T-helper 17 cell (primary cell): ENCODE data around the gene NYNRIN. TPM values are rescaled to one million over a fixed set of nuclear protein-coding genes. Genes with fewer than 3 reads are reported as not detected.
"Not testable (repeated sequence)": the region's sequence is repeated elsewhere in the genome, so short reads cannot be mapped to it uniquely, and the experiment has no call there.

ENCODE experiments used
- ATAC-seq: fragments of 150-1000 bp; cut with Tn5 transposase; 2 replicates; pipeline ENCODE4 v1.10.0; 2021; ENCODE audit warnings: mild to moderate bottlenecking, moderate library complexity
- DNase-seq, 3 donors: peaks; one replicate each; pipeline versions ENCODE4 v3.0.0 to v3.0.0-alpha.2; 2020 to 2021
- H3K9me3 ChIP-seq: one replicate; pipeline ENCODE4 v1.7.0; 2013; ENCODE audit warnings: low read length, mild to moderate bottlenecking; ENCODE audit not compliant: control insufficient read depth, poor library complexity, severe bottlenecking
- H3K27ac Mint-ChIP-seq: one replicate; pipeline ENCODE4 v1.8.0; 2022; ENCODE audit warnings: mild to moderate bottlenecking, moderate library complexity, mixed read lengths
- H3K27me3 Mint-ChIP-seq: one replicate; pipeline ENCODE4 v1.8.0; 2022; ENCODE audit warnings: mixed read lengths
- H3K36me3 Mint-ChIP-seq: one replicate; pipeline ENCODE4 v1.8.0; 2022; ENCODE audit warnings: low read depth, mixed read lengths
- H3K4me1 Mint-ChIP-seq: one replicate; pipeline ENCODE4 v1.8.0; 2022; ENCODE audit warnings: mild to moderate bottlenecking, mixed read lengths
- H3K4me3 Mint-ChIP-seq: one replicate; pipeline ENCODE4 v1.8.0; 2022; ENCODE audit warnings: mild to moderate bottlenecking, moderate library complexity, mixed read lengths
- total RNA-seq, 4 donors: library from RNA in 2 of 4; stranded (reverse) in 2 of 4; gene quantifications; one replicate each; pipeline ENCODE4 v1.2.3 and lab custom pipeline; 2022 to 2026

NYNRIN gene
- total RNA-seq, 2 donors from 2014 or later: 0.22 TPM; not detected in 1

DNA sequence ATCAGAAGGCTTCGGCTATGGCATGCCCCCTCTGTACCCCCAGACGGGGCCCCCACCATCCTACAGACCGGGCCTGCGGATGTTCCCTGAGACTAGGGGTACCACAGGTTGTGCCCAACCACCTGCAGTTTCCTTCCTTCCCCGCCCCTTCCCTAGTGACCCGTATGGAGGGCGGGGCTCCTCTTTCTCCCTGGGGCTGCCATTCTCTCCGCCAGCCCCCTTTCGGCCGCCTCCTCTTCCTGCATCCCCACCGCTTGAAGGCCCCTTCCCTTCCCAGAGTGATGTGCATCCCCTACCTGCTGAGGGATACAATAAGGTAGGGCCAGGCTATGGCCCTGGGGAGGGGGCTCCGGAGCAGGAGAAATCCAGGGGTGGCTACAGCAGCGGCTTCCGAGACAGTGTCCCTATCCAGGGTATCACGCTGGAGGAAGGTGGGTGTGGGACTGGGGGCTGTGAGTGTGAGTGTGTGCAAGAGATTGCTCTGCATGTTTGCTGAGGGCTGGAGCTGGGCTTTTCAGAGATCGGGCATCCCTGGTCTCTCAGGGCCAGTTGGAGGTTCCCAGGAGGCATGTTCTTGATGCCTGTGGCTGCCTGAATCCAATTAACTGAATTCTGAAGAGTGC is 22.2 kb upstream of the NYNRIN start:
- H3K27me3 Mint-ChIP-seq: peaks cover 37% of the 10 kb centered on the region
- H3K27ac Mint-ChIP-seq: no peak overlapping the region
- no peak for ATAC-seq
- H3K4me3 Mint-ChIP-seq: no peak overlapping the region
- no peaks in the 10 kb centered on the region for H3K4me1 Mint-ChIP-seq
- DNase-seq: no peak
- H3K9me3 ChIP-seq: no peaks in the 10 kb centered on the region
- H3K36me3 Mint-ChIP-seq: peaks cover 2% of the 10 kb centered on the region

DNA sequence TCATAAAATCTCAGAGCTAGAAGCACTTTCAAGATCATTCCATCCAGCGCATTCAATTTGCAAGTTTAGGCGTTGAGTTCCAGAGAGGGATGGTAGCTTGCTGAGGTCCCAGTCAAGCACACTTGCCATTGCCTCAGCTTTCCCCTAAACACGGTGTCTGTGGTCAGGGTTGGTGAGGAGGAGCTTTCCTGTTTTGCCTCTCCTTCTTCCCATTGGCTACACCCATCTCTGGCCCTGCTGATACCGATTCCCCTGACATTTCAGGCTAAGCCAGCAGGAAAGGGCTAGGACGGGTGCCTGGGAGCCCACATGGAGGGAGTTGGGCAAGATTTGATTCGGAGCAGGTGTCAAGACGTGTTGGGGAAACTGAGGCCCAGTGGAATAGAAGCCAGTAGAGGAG is 21.7 kb upstream of the NYNRIN start:
- peaks cover 38% of the 10 kb centered on the region for H3K27me3 Mint-ChIP-seq
- no peaks in the 10 kb centered on the region for H3K4me1 Mint-ChIP-seq

DNA sequence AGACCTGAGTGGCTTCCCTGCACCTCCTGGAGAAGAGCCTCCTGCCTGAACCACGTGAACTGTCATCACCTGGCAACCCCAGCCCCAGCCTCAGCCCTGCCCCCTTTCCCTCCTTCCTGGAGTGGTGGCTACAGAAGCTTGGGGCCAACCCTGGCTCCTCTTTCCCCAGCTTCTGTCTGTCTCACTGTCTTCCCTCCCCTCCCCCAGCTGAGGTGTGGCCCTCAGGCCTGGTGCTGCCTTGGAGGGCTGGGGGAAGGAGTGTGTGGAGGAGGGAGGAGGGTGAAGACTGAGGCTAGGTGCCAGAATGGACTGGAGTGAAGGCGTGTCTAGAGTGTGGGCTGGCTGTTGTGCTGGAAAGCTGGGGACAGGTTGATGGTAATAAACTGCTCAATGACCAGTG is 21.1 kb upstream of the NYNRIN start:
- ATAC-seq: no peak
- H3K36me3 Mint-ChIP-seq: peaks cover 2% of the 10 kb centered on the region
- H3K4me1 Mint-ChIP-seq: no peaks in the 10 kb centered on the region
- no peak for DNase-seq
- H3K9me3 ChIP-seq: no peaks in the 10 kb centered on the region
- peaks cover 33% of the 10 kb centered on the region for H3K27me3 Mint-ChIP-seq
- no peak overlapping the region for H3K27ac Mint-ChIP-seq
- no peak overlapping the region for H3K4me3 Mint-ChIP-seq

More for the DNA sequence above, 21.7 kb upstream of the NYNRIN start:
- DNase-seq: no peak
- Mint-ChIP-seq H3K27ac (no peak overlapping the region), H3K4me3 (no peak overlapping the region), H3K36me3 (peaks cover 2% of the 10 kb centered on the region)
- ATAC-seq: no peak
- no peaks in the 10 kb centered on the region for H3K9me3 ChIP-seq

DNA sequence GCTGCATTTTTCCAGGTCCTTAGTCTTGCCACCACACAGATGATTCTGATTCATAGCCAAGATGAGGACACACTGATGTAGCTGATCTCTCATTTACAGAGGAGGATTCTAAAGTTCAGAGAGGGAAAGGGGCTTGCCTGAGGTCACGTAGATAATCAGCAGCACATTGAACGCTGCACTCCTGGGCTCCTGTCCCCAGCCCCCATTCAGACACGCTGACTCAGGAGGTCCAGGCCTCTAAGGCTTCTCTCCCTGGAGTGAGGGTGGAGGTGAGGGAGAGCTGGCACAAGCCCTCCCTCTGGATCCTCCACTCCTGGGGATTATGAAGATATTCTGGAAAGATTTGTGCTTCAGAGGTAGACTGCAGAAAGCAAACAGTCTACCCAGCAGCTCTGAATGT is 20.5 kb upstream of the NYNRIN start:
- no peaks in the 10 kb centered on the region for H3K9me3 ChIP-seq
- H3K36me3 Mint-ChIP-seq: peaks cover 2% of the 10 kb centered on the region
- peaks cover 30% of the 10 kb centered on the region for H3K27me3 Mint-ChIP-seq
- no peak for ATAC-seq
- no peak overlapping the region for H3K4me3 Mint-ChIP-seq
- DNase-seq: no peak
- H3K27ac Mint-ChIP-seq: no peak overlapping the region
- no peaks in the 10 kb centered on the region for H3K4me1 Mint-ChIP-seq

DNA sequence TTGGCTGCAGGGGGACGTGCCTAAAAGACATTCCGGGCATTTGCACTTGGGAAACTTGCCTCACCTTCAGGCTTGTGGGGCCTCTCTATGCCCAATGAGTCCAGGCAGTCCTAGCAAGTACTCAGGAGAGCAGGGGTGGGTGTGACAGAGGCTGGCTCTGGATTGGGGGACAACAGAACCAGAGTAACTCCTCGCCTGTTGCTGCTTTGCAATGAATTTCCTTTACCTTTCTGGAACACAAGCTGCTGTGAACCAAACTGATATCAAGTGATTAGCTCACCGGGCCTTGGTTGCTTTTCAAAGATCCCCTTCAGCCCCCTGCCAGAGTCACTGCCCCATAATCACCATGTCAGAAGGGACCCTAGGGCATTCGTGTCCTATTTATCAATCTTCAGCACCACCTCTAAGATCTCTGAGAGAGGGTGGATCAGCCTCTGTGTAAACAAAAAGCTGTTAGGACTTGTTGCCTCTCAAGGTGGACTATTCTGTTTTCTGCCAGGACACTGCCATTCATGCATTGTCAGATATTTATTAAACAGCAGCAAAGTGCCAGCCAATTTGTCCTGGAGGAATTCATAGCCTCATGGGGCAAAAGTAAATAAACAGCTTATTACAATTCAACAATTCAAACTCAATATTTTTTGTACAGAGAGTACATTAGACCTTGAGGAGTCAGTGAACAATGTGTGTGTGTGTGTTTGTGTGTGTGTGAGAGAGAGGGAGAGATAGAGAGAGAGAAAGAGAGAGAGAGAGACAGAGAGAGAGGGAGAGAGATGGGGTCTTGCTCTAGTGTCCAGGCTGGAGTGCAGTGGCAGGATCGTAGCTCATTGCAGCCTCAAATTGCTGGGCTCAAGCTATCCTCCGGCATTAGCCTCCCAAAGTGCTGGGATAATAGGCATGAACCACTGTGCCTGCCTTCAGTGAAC is 19.6 kb upstream of the NYNRIN start:
- Mint-ChIP-seq H3K4me1 (peaks cover 2% of the 10 kb centered on the region), H3K27me3 (peaks cover 35% of the 10 kb centered on the region), H3K27ac (peak overlapping the region; percentile 79), H3K36me3 (peaks cover 6% of the 10 kb centered on the region), H3K4me3 (no peak overlapping the region)
- DNase-seq (no peak), ATAC-seq (no peak)
- no peaks in the 10 kb centered on the region for H3K9me3 ChIP-seq

DNA sequence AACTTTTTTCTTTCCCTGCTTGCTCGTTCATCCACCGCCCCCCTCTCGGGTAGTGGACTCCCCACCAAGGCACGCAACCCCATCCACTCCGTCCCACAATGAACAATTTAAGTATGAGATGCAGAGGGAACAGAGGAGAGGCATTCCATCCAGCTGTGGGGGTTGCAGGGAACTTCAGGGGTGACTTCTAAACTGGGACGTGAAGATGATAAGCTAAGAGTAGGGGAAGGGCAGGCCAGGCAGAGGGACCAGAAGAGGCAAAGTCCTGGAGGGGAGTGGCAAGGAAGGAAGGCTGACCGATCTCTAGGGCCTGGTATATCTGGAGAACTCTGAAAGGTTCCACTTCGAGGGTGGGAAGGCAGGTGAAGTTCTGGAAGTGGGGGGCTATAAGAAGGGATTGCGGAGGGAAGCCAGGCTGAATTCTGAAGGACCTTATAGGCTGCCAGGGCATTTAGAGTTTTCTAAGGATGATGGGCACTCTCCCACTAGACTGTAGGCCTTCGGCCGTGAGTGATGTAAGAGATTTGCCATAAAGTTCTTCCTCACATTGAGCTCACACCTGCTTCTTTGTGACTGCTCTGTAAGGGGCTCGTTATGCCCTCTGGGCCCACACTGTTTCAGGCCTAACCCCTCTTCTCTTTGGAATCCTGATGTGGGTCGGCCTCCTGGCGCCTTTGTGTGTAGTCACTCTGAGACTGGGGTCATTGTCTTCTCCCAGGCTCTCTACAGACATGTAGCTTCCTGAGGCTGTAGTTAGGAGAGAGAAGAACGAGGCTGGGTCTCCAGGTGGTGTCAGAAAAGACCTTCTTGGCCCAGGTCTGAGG is 18.7 kb upstream of the NYNRIN start:
- Mint-ChIP-seq H3K4me1 (peaks cover 2% of the 10 kb centered on the region), H3K27ac (peak overlapping the region; percentile 79), H3K4me3 (no peak overlapping the region), H3K36me3 (peaks cover 7% of the 10 kb centered on the region), H3K27me3 (peaks cover 35% of the 10 kb centered on the region)
- H3K9me3 ChIP-seq: no peaks in the 10 kb centered on the region
- no peak for DNase-seq
- no peak for ATAC-seq

DNA sequence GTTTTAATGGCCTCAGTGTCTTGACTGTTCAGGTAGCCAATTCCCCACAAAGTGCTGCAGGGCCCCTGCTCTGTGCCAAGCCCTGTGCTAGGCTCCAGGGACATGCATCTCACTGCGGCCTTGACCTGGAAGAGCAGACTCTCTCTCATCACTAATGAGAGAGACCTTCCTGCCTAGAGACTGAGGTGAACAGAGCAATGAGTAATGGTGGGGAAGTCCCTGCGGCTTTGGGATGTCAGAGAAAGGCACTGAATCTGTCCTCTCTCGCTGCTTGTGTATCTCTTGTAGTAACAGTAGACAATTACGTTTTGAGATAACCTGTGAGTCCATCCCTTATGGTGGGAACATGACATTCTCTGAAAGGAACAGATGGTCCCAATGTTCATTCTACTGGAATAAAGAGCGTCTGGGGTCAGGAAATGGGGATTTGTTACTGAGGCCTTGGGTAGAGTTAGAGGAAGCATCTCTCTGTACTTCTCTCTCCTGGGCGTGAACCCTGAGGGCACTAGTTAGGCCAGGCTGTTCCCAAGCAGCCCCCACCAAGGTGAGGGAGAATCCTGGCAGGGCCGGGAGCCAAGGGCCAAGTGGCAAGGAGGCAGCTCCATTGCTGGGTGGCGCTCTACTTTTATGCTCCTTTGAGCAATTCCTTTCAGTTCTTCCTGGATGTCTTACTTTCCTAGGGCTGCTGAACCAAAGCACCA is 17.3 kb upstream of the NYNRIN start:
- H3K4me1 Mint-ChIP-seq: peaks cover 2% of the 10 kb centered on the region
- no peak overlapping the region for H3K27ac Mint-ChIP-seq
- peak; percentile 66 for ATAC-seq

DNA sequence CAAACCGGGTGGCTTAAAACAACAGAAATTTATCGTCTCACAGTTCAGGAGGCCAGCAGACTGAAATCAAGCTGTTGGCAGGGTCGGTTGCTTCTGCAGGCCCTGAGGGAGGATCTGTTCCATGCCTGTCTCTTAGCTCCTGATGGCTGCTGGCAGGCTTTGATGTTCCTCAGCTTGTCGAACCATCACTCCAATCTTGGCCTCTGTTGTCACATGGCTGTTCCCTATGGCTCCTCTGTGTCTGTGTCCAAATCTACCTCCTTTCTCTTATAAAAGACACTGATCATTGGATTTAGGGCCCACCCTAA is 16.8 kb upstream of the NYNRIN start:
- Mint-ChIP-seq H3K27me3 (peaks cover 33% of the 10 kb centered on the region), H3K4me1 (peaks cover 2% of the 10 kb centered on the region), H3K4me3 (no peak overlapping the region), H3K27ac (no peak overlapping the region), H3K36me3 (peaks cover 7% of the 10 kb centered on the region)
- no peaks in the 10 kb centered on the region for H3K9me3 ChIP-seq
- ATAC-seq: no peak
- no peak for DNase-seq

More for the DNA sequence above, 17.3 kb upstream of the NYNRIN start:
- H3K9me3 ChIP-seq: no peaks in the 10 kb centered on the region
- H3K27me3 Mint-ChIP-seq: peaks cover 28% of the 10 kb centered on the region
- H3K4me3 Mint-ChIP-seq: no peak overlapping the region
- DNase-seq: no peak
- H3K36me3 Mint-ChIP-seq: peaks cover 7% of the 10 kb centered on the region

DNA sequence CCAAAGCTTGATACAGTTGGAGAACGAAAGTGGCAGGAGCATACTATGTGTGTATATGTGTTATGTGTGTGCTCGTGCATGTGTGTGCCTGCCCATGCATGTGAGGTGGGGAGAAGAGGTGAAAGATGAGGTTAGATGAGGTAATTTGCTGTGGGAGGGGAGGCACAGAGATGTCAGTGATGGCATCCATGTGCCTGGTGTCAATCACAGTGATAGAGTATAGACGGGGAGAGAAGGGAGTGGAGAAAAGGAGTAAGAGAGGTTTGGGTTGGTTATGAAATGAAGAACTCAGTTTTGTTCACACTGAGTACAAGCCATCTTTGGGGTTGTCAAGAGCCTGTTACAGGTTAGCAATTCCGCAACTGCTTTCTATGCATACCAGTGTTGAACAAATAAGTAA is 14.6 kb upstream of the NYNRIN start:
- no peak for ATAC-seq
- peaks cover 7% of the 10 kb centered on the region for H3K36me3 Mint-ChIP-seq
- H3K4me1 Mint-ChIP-seq: peaks cover 2% of the 10 kb centered on the region
- H3K27me3 Mint-ChIP-seq: peaks cover 36% of the 10 kb centered on the region
- no peaks in the 10 kb centered on the region for H3K9me3 ChIP-seq
- H3K27ac Mint-ChIP-seq: no peak overlapping the region
- no peak overlapping the region for H3K4me3 Mint-ChIP-seq
- no peak for DNase-seq

DNA sequence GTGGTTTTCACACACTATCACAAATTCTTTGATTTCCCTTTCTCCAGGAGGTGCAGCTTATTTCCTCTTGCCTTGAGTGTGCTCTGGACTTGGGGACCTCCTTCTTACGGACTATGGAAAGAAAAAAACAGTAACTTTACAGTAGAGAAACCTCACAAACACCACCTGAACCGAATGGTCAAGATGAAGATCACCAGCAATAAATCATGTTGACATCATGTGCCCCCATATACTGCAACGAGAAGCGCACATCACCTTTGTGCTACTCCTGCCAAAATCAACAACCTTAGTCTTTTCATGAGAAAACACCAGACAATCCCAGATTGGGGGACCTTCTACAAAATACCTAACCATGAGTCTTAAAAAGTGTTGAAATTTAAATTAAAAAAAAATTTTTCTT is 13.3 kb upstream of the NYNRIN start:
- ATAC-seq: no peak
- no peak overlapping the region for H3K27ac Mint-ChIP-seq
- no peak overlapping the region for H3K4me3 Mint-ChIP-seq
- peaks cover 34% of the 10 kb centered on the region for H3K27me3 Mint-ChIP-seq
- no peaks in the 10 kb centered on the region for H3K9me3 ChIP-seq
- H3K36me3 Mint-ChIP-seq: peaks cover 5% of the 10 kb centered on the region
- no peak for DNase-seq
- peaks cover 2% of the 10 kb centered on the region for H3K4me1 Mint-ChIP-seq

DNA sequence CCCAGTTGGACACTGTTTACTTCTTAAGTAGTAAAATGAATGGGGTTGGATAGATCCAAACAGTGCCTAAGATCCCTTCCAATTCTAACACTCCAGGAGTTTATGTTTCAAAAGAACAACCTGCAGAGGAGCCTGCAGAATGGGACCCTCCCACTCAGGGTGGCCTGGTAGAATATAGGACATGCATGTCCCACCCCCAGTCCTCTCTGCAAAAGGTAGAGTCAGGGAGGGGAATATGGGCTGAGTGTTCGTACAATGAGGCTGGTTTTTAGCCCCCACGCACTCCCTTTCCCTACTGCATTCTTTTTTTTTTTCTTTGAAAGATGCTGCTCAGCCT is 11.8 kb upstream of the NYNRIN start:
- peaks cover 36% of the 10 kb centered on the region for H3K27me3 Mint-ChIP-seq
- no peak overlapping the region for H3K27ac Mint-ChIP-seq
- H3K4me1 Mint-ChIP-seq: peaks cover 2% of the 10 kb centered on the region
- H3K36me3 Mint-ChIP-seq: peaks cover 5% of the 10 kb centered on the region
- DNase-seq (no peak), ATAC-seq (no peak)
- no peak overlapping the region for H3K4me3 Mint-ChIP-seq
- H3K9me3 ChIP-seq: no peaks in the 10 kb centered on the region

DNA sequence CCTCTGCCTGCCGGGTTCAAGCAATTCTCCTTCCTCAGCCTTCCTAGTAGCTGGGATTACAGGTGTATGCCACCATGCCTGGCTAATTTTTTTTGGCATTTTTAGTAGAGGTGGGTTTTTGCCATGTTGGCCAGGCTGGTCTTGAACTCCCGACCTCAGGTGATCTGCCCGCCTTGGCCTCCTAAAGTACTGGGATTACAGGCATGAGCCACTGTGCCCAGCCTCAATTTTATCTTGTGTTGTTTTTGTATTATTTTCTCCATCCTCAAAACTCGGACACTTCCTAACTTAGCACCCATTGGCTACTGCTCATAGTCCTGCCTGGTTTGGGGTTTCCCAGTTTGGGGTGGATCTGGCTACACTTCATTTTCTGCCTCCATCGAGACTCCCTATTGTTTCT is 11.2 kb upstream of the NYNRIN start:
- H3K4me3 Mint-ChIP-seq, H3K36me3 Mint-ChIP-seq, H3K27ac Mint-ChIP-seq, ATAC-seq, H3K9me3 ChIP-seq, DNase-seq, H3K4me1 Mint-ChIP-seq: not testable (repeated sequence)
- peaks cover 41% of the 10 kb centered on the region for H3K27me3 Mint-ChIP-seq
